Upper lobe of left lung (tissue), 6 donors: ENCODE measurements around the gene STX3. TPM values are rescaled to one million over a fixed set of nuclear protein-coding genes. Genes with fewer than 3 reads are reported as not detected.

Source experiments
- ATAC-seq, 2 donors: fragments of 200-7000 bp; cut with Tn5 transposase; one replicate each; pipeline ENCODE4 v1.9.1; 2022; ENCODE audit warnings: mild to moderate bottlenecking in 2 of 2, moderate library complexity in 2 of 2; ENCODE audit not compliant: low FRiP score in 2 of 2
- DNase-seq, 2 donors: peaks; one replicate each; pipeline ENCODE4 v3.0.0-alpha.2; 2019 to 2020
- H3K27ac ChIP-seq, 4 donors: fragments of 200-600 bp; sonication (generic); one replicate each; pipeline ENCODE4 v1.5.1; 2016 to 2019
- H3K27me3 ChIP-seq, 4 donors: fragments of 200-600 bp; sonication (generic); one replicate each; pipeline ENCODE4 v1.5.1; 2017 to 2019
- H3K36me3 ChIP-seq, 4 donors: fragments of 200-600 bp; sonication (generic); one replicate each; pipeline ENCODE4 v1.5.1; 2016 to 2019
- H3K4me1 ChIP-seq, 4 donors: fragments of 200-600 bp; sonication (generic); one replicate each; pipeline ENCODE4 v1.5.1; 2018 to 2019
- H3K4me3 ChIP-seq, 4 donors: fragments of 200-600 bp; sonication (generic); one replicate each; pipeline ENCODE4 v1.5.1; 2017 to 2019; ENCODE audit warnings: mild to moderate bottlenecking in 2 of 4, moderate library complexity in 1 of 4
- H3K9me3 ChIP-seq, 4 donors: fragments of 200-600 bp; sonication (generic); one replicate each; pipeline ENCODE4 v1.5.1; 2018 to 2019
- CTCF ChIP-seq, 6 experiments: fragments of 450-650 bp in 4 of 6; fragments of 200-600 bp in 2 of 6; sonication (generic) in 2 of 6; IDR thresholded peaks; one replicate each; pipeline ENCODE4 v1.5.1; 2016 to 2019; ENCODE audit warnings: antibody characterized with exemption in 6 of 6
- EP300 ChIP-seq, 4 donors: sonication (generic); formaldehyde crosslinking; IDR thresholded peaks; one replicate each; pipeline ENCODE4 v1.5.1; 2017; ENCODE audit warnings: antibody characterized with exemption in 4 of 4, control low read depth in 2 of 4
- POLR2A ChIP-seq, 4 donors: fragments of 450-650 bp; IDR thresholded peaks; one replicate each; pipeline ENCODE4 v1.5.1; 2016 to 2017; ENCODE audit warnings: antibody characterized with exemption in 4 of 4, mild to moderate bottlenecking in 2 of 4
- POLR2AphosphoS5 ChIP-seq, 2 donors: sonication (generic); formaldehyde crosslinking; IDR thresholded peaks; one replicate each; pipeline ENCODE4 v1.5.1; 2017; ENCODE audit warnings: antibody characterized with exemption in 2 of 2
- WGBS, 2 donors: methylation state at CpG; one replicate each; pipeline ENCODE4 v1.1.5; 2017 to 2018; 5-methylcytosine and 5-hydroxymethylcytosine counted together
- total RNA-seq, 6 donors: library from RNA; depleted of rRNA in 4 of 6; stranded (reverse); fragments of >200 nt in 4 of 6; gene quantifications; one replicate each; pipeline versions ENCODE4 v1.1.0 to v1.2.1, GENCODE V29; 2016 to 2021
- donor health status: DM: no; HTN: no; CAD: no; lungs with moderate emphysema.
- donor health status: DM: no; HTN: yes; CAD: no; lungs with severe emphysema.

STX3 gene
- total RNA-seq, 6 donors from 2014 or later = 65.0 to 145 (median 135) TPM

- H3K4me1 ChIP-seq = peaks cover 67 to 82% (median 71%) of the 10 kb centered on the region in 4 donors
These were observed 13.9 kb downstream of the STX3 start for GRCh38 chr11:59769111-59769510.

GRCh38 chr11:59769828-59770227 lies 14.7 kb downstream of the STX3 start:
- H3K4me1 ChIP-seq = peaks cover 63 to 75% (median 70%) of the 10 kb centered on the region in 4 donors
- peaks cover 3 to 15% (median 8%) of the 10 kb centered on the region in 4 donors for H3K36me3 ChIP-seq
- no peaks in the 10 kb centered on the region for H3K27me3 ChIP-seq
- H3K4me3 ChIP-seq = no peak overlapping the region
- TF ChIP-seq POLR2A (IDR thresholded peaks at IDR 0.05) (no peak), POLR2AphosphoS5 (IDR thresholded peaks at IDR 0.05) (no peak), EP300 (IDR thresholded peaks at IDR 0.05) (no peak), CTCF (IDR thresholded peaks at IDR 0.05) (no peak)
- H3K27ac ChIP-seq = peak overlapping the region in 3 of 4 donors; percentile 1 to 81 (median 43)
- ATAC-seq (peak in 1 of 2 donors; percentile 47), DNase-seq (no peak)
- 91 to 98% methylated on average over 4 of the region's 4 CpGs for WGBS, 2 donors
- no peaks in the 10 kb centered on the region for H3K9me3 ChIP-seq

More at GRCh38 chr11:59769111-59769510, 13.9 kb downstream of the STX3 start:
- TF ChIP-seq POLR2AphosphoS5 (IDR thresholded peaks at IDR 0.05) (no peak), POLR2A (IDR thresholded peaks at IDR 0.05) (no peak), CTCF (IDR thresholded peaks at IDR 0.05) (no peak), EP300 (IDR thresholded peaks at IDR 0.05) (no peak)
- no peak for ATAC-seq
- Histone ChIP-seq H3K9me3 (no peaks in the 10 kb centered on the region), H3K36me3 (peaks cover 0 to 8% (median 4%) of the 10 kb centered on the region in 4 donors), H3K27ac (peak overlapping the region in 1 of 4 donors; percentile 81), H3K27me3 (no peaks in the 10 kb centered on the region), H3K4me3 (no peak overlapping the region)
- DNase-seq = no peak
- WGBS, 2 donors = 76 to 80% methylated on average over 7 of the region's 7 CpGs

GRCh38 chr11:59770319-59770718 lies 15.1 kb downstream of the STX3 start:
- no peak for TF ChIP-seq CTCF (IDR thresholded peaks at IDR 0.05)
- TF ChIP-seq EP300 (IDR thresholded peaks at IDR 0.05) = no peak
- no peak for TF ChIP-seq POLR2A (IDR thresholded peaks at IDR 0.05)
- TF ChIP-seq POLR2AphosphoS5 (IDR thresholded peaks at IDR 0.05) = no peak
- H3K36me3 ChIP-seq = peaks cover 5 to 18% (median 12%) of the 10 kb centered on the region in 4 donors
- 82 to 84% methylated on average over 3 of the region's 3 CpGs for WGBS, 2 donors
- DNase-seq (no peak), ATAC-seq (no peak)
- no peaks in the 10 kb centered on the region for H3K27me3 ChIP-seq
- H3K9me3 ChIP-seq = no peaks in the 10 kb centered on the region
- peaks cover 60 to 72% (median 66%) of the 10 kb centered on the region in 4 donors for H3K4me1 ChIP-seq
- peak overlapping the region in 3 of 4 donors; percentile 76 to 86 (median 81) for H3K27ac ChIP-seq
- H3K4me3 ChIP-seq = no peak overlapping the region

- Histone ChIP-seq H3K27me3 (no peaks in the 10 kb centered on the region), H3K27ac (peak overlapping the region in 3 of 4 donors; percentile 76 to 86 (median 81)), H3K9me3 (no peaks in the 10 kb centered on the region), H3K4me1 (peaks cover 57 to 69% (median 63%) of the 10 kb centered on the region in 4 donors), H3K4me3 (no peak overlapping the region), H3K36me3 (peaks cover 5 to 23% (median 16%) of the 10 kb centered on the region in 4 donors)
- DNase-seq (no peak), ATAC-seq (no peak)
- TF ChIP-seq POLR2A (IDR thresholded peaks at IDR 0.05) (no peak), POLR2AphosphoS5 (IDR thresholded peaks at IDR 0.05) (no peak), CTCF (IDR thresholded peaks at IDR 0.05) (no peak), EP300 (IDR thresholded peaks at IDR 0.05) (no peak)
- WGBS, 2 donors = 91 to 97% methylated on average over 8 of the region's 8 CpGs
These were observed 15.7 kb downstream of the STX3 start for GRCh38 chr11:59770869-59771268.

- H3K4me3 ChIP-seq = no peak overlapping the region
- peaks cover 5 to 30% (median 17%) of the 10 kb centered on the region in 4 donors for H3K36me3 ChIP-seq
- peaks cover 53 to 64% (median 61%) of the 10 kb centered on the region in 4 donors for H3K4me1 ChIP-seq
- ATAC-seq = no peak
- no peaks in the 10 kb centered on the region for H3K9me3 ChIP-seq
- no peaks in the 10 kb centered on the region for H3K27me3 ChIP-seq
- DNase-seq = no peak
- TF ChIP-seq POLR2AphosphoS5 (IDR thresholded peaks at IDR 0.05) (no peak), EP300 (IDR thresholded peaks at IDR 0.05) (no peak), CTCF (IDR thresholded peaks at IDR 0.05) (no peak)
- H3K27ac ChIP-seq = peak overlapping the region; percentile 74 to 86 (median 78)
- 51 to 58% methylated on average over 4 of the region's 4 CpGs for WGBS, 2 donors
These were observed 16.4 kb downstream of the STX3 start for GRCh38 chr11:59771605-59772004.
